Measurements from ENCODE around the gene OGFOD2.

OGFOD2 gene

DNA sequence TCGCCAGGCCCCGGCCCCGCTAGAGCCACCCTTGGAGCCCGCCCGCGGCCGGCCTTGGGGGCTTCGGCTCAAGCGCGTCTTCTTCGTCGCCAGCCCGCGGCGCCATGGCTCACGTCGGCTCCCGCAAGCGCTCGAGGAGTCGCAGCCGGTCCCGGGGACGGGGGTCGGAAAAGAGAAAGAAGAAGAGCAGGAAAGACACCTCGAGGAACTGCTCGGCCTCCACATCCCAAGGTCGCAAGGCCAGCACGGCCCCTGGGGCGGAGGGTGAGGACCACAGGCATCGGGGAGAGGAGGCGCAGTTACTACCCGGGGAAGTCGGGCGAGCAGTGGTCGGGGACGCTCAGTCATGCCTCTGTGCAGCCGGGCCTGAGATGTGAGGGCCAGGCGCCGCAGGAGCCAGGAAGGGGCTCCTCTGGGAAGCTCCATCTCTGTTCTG is 6.0 kb downstream of the OGFOD2 start:
- ATAC-seq: peak; percentile 35
- no peak for TF ChIP-seq ZNF565 (CRISPR knock-in tag; conservative IDR thresholded peaks at IDR 0.05; ENCODE audit: low read depth)
- no peak for TF ChIP-seq GLIS3 (CRISPR knock-in tag; IDR thresholded peaks at IDR 0.05)
- TF ChIP-seq TOX (CRISPR knock-in tag; IDR thresholded peaks at IDR 0.05; ENCODE audit: borderline replicate concordance): no peak
- TF ChIP-seq SNAI2 (CRISPR knock-in tag; IDR thresholded peaks at IDR 0.05): no peak
- TF ChIP-seq, protein P1, sequence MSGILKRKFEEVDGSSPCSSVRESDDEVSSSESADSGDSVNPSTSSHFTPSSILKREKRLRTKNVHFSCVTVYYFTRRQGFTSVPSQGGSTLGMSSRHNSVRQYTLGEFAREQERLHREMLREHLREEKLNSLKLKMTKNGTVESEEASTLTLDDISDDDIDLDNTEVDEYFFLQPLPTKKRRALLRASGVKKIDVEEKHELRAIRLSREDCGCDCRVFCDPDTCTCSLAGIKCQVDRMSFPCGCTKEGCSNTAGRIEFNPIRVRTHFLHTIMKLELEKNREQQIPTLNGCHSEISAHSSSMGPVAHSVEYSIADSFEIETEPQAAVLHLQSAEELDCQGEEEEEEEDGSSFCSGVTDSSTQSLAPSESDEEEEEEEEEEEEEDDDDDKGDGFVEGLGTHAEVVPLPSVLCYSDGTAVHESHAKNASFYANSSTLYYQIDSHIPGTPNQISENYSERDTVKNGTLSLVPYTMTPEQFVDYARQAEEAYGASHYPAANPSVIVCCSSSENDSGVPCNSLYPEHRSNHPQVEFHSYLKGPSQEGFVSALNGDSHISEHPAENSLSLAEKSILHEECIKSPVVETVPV (CRISPR knock-in tag; IDR thresholded peaks at IDR 0.05): no peak
- TF ChIP-seq, protein P2, sequence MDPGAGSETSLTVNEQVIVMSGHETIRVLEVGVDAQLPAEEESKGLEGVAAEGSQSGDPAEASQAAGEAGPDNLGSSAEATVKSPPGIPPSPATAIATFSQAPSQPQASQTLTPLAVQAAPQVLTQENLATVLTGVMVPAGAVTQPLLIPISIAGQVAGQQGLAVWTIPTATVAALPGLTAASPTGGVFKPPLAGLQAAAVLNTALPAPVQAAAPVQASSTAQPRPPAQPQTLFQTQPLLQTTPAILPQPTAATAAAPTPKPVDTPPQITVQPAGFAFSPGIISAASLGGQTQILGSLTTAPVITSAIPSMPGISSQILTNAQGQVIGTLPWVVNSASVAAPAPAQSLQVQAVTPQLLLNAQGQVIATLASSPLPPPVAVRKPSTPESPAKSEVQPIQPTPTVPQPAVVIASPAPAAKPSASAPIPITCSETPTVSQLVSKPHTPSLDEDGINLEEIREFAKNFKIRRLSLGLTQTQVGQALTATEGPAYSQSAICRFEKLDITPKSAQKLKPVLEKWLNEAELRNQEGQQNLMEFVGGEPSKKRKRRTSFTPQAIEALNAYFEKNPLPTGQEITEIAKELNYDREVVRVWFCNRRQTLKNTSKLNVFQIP (CRISPR knock-in tag; IDR thresholded peaks at IDR 0.05; ENCODE audit: borderline replicate concordance, low read depth): no peak
- no peak for TF ChIP-seq ZFP30 (CRISPR knock-in tag; IDR thresholded peaks at IDR 0.05)
- TF ChIP-seq ESRRG (CRISPR knock-in tag; IDR thresholded peaks at IDR 0.05): no peak
- TF ChIP-seq OSR1 (CRISPR knock-in tag; IDR thresholded peaks at IDR 0.05): no peak
- no peak for TF ChIP-seq ZFP3 (CRISPR knock-in tag; IDR thresholded peaks at IDR 0.05)
- no peak for TF ChIP-seq ZNF8 (CRISPR knock-in tag; IDR thresholded peaks at IDR 0.05)

DNA sequence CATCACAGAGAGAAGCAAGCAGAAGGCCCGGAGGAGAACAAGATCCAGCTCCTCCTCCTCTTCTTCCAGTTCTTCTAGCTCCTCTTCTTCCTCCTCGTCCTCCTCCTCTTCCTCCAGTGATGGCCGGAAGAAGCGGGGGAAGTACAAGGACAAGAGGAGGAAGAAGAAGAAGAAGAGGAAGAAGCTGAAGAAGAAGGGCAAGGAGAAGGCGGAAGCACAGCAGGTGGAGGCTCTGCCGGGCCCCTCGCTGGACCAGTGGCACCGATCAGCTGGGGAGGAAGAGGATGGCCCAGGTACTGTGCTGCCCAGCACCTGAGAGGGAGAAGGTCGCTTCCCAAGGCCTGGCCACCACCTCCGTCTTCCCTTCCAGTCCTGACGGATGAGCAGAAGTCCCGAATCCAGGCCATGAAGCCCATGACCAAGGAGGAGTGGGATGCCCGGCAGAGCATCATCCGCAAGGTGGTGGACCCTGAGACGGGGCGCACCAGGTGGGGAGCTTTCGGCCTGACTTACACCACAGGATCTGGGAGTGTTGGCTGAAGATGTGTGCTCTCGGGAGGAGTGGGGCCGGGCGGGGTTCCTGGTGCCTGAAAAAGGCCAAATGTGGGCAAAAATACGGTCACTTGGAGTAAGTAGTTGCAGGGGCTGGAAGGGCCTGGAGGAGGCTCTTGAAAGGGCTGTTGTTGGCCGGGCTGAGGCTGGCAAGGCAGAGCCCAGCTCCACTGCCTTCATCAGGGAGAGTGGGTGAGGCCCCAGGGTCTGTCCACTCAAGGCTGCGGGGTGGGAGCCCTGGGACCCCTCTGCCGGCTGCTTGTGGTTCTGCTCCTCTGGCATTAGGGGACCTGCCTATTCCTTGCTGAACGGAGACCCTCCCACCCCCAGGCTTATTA is 6.8 kb downstream of the OGFOD2 start:
- no peak for ATAC-seq

DNA sequence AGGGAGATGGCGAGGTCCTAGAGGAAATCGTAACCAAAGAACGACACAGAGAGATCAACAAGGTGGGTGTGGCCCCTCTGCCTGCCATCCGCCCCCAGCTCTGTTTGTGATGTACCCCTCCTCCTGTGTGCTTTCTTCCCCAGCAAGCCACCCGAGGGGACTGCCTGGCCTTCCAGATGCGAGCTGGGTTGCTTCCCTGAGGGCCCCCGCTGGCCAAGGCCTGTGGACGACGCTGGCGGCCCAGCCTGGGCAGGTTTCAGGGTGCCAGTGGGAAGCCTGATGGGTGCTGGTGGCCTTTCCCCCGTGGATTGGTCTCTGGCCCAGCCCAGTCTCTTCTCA is 7.4 kb downstream of the OGFOD2 start:
- TF ChIP-seq ZNF70 (CRISPR knock-in tag; IDR thresholded peaks at IDR 0.05) (no peak), ARNTL (CRISPR knock-in tag; IDR thresholded peaks at IDR 0.05; ENCODE audit: borderline replicate concordance, low read depth) (no peak), OSR1 (CRISPR knock-in tag; IDR thresholded peaks at IDR 0.05) (no peak), TOX (CRISPR knock-in tag; IDR thresholded peaks at IDR 0.05; ENCODE audit: borderline replicate concordance) (no peak), ESRRG (CRISPR knock-in tag; IDR thresholded peaks at IDR 0.05) (no peak), ZNF565 (CRISPR knock-in tag; conservative IDR thresholded peaks at IDR 0.05; ENCODE audit: low read depth) (no peak), SNAI2 (CRISPR knock-in tag; IDR thresholded peaks at IDR 0.05) (no peak), ISL1 (CRISPR knock-in tag; IDR thresholded peaks at IDR 0.05) (no peak), GLIS3 (CRISPR knock-in tag; IDR thresholded peaks at IDR 0.05) (no peak)
- TF ChIP-seq, protein P1 (CRISPR knock-in tag; IDR thresholded peaks at IDR 0.05): no peak
- TF ChIP-seq, protein P3, sequence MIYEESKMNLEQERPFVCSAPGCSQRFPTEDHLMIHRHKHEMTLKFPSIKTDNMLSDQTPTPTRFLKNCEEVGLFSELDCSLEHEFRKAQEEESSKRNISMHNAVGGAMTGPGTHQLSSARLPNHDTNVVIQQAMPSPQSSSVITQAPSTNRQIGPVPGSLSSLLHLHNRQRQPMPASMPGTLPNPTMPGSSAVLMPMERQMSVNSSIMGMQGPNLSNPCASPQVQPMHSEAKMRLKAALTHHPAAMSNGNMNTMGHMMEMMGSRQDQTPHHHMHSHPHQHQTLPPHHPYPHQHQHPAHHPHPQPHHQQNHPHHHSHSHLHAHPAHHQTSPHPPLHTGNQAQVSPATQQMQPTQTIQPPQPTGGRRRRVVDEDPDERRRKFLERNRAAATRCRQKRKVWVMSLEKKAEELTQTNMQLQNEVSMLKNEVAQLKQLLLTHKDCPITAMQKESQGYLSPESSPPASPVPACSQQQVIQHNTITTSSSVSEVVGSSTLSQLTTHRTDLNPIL (CRISPR knock-in tag; IDR thresholded peaks at IDR 0.05; ENCODE audit: low read depth): no peak
- TF ChIP-seq, protein P4, sequence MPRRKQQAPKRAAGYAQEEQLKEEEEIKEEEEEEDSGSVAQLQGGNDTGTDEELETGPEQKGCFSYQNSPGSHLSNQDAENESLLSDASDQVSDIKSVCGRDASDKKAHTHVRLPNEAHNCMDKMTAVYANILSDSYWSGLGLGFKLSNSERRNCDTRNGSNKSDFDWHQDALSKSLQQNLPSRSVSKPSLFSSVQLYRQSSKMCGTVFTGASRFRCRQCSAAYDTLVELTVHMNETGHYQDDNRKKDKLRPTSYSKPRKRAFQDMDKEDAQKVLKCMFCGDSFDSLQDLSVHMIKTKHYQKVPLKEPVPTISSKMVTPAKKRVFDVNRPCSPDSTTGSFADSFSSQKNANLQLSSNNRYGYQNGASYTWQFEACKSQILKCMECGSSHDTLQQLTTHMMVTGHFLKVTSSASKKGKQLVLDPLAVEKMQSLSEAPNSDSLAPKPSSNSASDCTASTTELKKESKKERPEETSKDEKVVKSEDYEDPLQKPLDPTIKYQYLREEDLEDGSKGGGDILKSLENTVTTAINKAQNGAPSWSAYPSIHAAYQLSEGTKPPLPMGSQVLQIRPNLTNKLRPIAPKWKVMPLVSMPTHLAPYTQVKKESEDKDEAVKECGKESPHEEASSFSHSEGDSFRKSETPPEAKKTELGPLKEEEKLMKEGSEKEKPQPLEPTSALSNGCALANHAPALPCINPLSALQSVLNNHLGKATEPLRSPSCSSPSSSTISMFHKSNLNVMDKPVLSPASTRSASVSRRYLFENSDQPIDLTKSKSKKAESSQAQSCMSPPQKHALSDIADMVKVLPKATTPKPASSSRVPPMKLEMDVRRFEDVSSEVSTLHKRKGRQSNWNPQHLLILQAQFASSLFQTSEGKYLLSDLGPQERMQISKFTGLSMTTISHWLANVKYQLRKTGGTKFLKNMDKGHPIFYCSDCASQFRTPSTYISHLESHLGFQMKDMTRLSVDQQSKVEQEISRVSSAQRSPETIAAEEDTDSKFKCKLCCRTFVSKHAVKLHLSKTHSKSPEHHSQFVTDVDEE (CRISPR knock-in tag; IDR thresholded peaks at IDR 0.05): no peak
- ATAC-seq: no peak

More for the DNA sequence above, 6.8 kb downstream of the OGFOD2 start:
- TF ChIP-seq GLIS3 (CRISPR knock-in tag; IDR thresholded peaks at IDR 0.05): no peak
- TF ChIP-seq, protein P3 (CRISPR knock-in tag; IDR thresholded peaks at IDR 0.05; ENCODE audit: low read depth): no peak
- TF ChIP-seq, protein P2 (CRISPR knock-in tag; IDR thresholded peaks at IDR 0.05; ENCODE audit: borderline replicate concordance, low read depth): no peak
- TF ChIP-seq, protein P5, sequence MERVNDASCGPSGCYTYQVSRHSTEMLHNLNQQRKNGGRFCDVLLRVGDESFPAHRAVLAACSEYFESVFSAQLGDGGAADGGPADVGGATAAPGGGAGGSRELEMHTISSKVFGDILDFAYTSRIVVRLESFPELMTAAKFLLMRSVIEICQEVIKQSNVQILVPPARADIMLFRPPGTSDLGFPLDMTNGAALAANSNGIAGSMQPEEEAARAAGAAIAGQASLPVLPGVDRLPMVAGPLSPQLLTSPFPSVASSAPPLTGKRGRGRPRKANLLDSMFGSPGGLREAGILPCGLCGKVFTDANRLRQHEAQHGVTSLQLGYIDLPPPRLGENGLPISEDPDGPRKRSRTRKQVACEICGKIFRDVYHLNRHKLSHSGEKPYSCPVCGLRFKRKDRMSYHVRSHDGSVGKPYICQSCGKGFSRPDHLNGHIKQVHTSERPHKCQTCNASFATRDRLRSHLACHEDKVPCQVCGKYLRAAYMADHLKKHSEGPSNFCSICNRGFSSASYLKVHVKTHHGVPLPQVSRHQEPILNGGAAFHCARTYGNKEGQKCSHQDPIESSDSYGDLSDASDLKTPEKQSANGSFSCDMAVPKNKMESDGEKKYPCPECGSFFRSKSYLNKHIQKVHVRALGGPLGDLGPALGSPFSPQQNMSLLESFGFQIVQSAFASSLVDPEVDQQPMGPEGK (CRISPR knock-in tag; IDR thresholded peaks at IDR 0.05; ENCODE audit: borderline replicate concordance): no peak
- TF ChIP-seq TOX (CRISPR knock-in tag; IDR thresholded peaks at IDR 0.05; ENCODE audit: borderline replicate concordance): no peak
- TF ChIP-seq CSDC2 (CRISPR knock-in tag; IDR thresholded peaks at IDR 0.05): no peak
- no peak for TF ChIP-seq ZNF70 (CRISPR knock-in tag; IDR thresholded peaks at IDR 0.05)
- TF ChIP-seq OSR1 (CRISPR knock-in tag; IDR thresholded peaks at IDR 0.05): no peak
